ENCODE data around the gene ZXDC.

- TF ChIP-seq CTCF (IDR thresholded peaks at IDR 0.05) (no peak), POLR2A (IDR thresholded peaks at IDR 0.05) (no peak)
Observed at GRCh38 chr3:126496894-126497850, 21.5 kb upstream of the ZXDC start.

All from lower leg skin (tissue), 3 donors.